K562 (cell line): Measurements from ENCODE around the gene HSF5.

ENCODE experiments used
- CREM ChIP-seq: IDR thresholded peaks from 2 replicates; pipeline ENCODE4 v1.6.1; 2014; ENCODE audit warnings: antibody characterized with exemption, low read depth
- MAFK ChIP-seq: IDR thresholded peaks from 2 replicates; pipeline ENCODE4 v1.6.1; 2011; ENCODE audit warnings: low read length, improper control_type of control experiment
- POLR2A ChIP-seq: fragments of 450-650 bp; conservative IDR thresholded peaks from 2 replicates; pipeline ENCODE4 v1.6.1; 2016
- RAD21 ChIP-seq, 2 experiments: fragments of 250-450 bp in 1 of 2; fragments of 450-650 bp in 1 of 2; sonication (Bioruptor Pico) in 1 of 2; formaldehyde crosslinking in 1 of 2; IDR thresholded peaks in 1 of 2; conservative IDR thresholded peaks in 1 of 2; 2 replicates each; pipeline versions ENCODE4 v1.4.0 to v1.8.0; 2020 to 2022; ENCODE audit warnings: mild to moderate bottlenecking in 2 of 2, moderate library complexity in 1 of 2
- SAFB2 ChIP-seq: fragments of 200-400 bp; formaldehyde crosslinking; IDR thresholded peaks from 2 replicates; pipeline ENCODE4 v1.6.1; 2018; ENCODE audit warnings: borderline replicate concordance, low read length, low read depth, moderate library complexity; ENCODE audit not compliant: severe bottlenecking
- SRSF3 ChIP-seq: fragments of 200-400 bp; formaldehyde crosslinking; IDR thresholded peaks from 2 replicates; pipeline ENCODE4 v1.6.1; 2016; ENCODE audit warnings: mild to moderate bottlenecking, low read length, moderate library complexity; ENCODE audit not compliant: insufficient read depth
- TAF1 ChIP-seq: IDR thresholded peaks from 2 replicates; pipeline ENCODE4 v1.6.1; 2011; ENCODE audit warnings: mild to moderate bottlenecking, low read length, moderate library complexity; ENCODE audit not compliant: insufficient read depth, control insufficient read depth, severe bottlenecking; ENCODE audit errors: extremely low read depth
- TBP ChIP-seq: optimal IDR thresholded peaks from 2 replicates; pipeline ENCODE3; 2011; ENCODE audit warnings: low read depth, low read length, improper control_type of control experiment
- TF ChIP-seq, protein P1 (sequence below): fragments of 450-650 bp; IDR thresholded peaks from 2 replicates; pipeline ENCODE4 v1.6.1; 2016; ENCODE audit warnings: low read depth, mild to moderate bottlenecking, moderate library complexity

DNA sequence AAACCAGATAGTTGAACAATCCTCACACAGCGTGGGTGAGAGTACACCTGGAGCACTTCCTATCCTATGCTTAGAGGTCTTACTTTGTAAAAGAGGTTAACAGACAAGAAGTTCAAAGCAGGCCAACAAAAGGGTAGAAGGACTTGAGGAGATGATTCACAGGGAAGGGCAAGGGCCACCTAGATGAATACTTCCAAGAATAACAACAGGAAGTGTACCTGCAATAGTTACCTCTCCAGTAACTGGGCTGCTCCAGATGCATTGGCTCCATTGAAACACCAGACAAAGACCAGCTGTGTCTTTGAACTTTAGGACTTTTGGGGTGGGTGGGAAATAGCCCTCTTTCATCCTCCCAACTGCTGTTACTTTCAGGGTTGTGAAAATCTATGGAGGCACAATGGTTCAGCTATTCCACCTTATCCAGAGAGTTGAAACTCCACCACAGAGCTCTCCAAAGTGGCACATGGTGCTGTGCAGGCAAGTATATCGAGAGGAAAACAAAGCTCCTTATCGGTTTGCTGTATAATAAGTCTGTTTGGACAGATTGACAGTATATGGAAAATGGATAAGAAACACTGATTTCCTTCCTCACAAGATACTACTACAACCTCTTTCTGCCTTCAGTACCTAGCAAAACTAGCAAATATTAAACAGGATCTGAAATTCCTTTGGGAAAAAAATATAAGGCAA, 93.5 kb downstream of the HSF5 start:
- no peak for TF ChIP-seq CREM
- no peak for TF ChIP-seq RAD21 (CRISPR knock-in tag; conservative IDR thresholded peaks at IDR 0.05 in 1 of 2, IDR thresholded peaks at IDR 0.05 in 1 of 2)
- no peak for TF ChIP-seq TAF1
- TF ChIP-seq POLR2A: no peak
- TF ChIP-seq, protein P1, sequence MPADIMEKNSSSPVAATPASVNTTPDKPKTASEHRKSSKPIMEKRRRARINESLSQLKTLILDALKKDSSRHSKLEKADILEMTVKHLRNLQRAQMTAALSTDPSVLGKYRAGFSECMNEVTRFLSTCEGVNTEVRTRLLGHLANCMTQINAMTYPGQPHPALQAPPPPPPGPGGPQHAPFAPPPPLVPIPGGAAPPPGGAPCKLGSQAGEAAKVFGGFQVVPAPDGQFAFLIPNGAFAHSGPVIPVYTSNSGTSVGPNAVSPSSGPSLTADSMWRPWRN: no peak
- TF ChIP-seq TBP: no peak
- TF ChIP-seq MAFK: no peak
- TF ChIP-seq SRSF3: no peak
- no peak for TF ChIP-seq SAFB2
